GM12875 (cell line): ENCODE measurements around the gene MYO7B.

Experiments used
- H3K4me3 ChIP-seq: one replicate; pipeline ENCODE4 v1.5.1; 2011; ENCODE audit warnings: low read depth, low read length, control low read depth
- TF ChIP-seq, protein P1 (sequence below): IDR thresholded peaks from 2 replicates; pipeline ENCODE4 v1.5.1; 2011; ENCODE audit warnings: low read depth, mild to moderate bottlenecking, control low read depth, inconsistent platforms, low read length, moderate library complexity, borderline replicate concordance; ENCODE audit not compliant: insufficient read depth

MYO7B gene

DNA sequence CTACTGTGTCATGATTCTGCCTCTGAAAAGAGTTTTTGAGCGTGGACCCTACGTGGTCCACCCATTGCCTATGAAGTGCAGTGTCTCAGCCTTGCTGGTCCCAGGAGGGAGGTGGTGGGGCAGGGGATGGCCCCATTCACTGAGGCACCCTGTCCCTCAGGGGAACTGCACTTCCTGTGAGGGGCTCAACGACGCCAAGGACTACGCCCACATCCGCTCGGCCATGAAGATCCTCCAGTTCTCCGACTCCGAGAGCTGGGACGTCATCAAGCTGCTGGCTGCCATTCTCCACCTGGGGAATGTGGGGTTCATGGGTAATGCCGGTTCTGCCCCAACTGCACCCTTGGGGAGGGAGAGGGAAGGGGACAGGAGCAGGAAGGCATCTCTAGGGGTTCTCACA, 42.5 kb downstream of the MYO7B start:
- TF ChIP-seq, protein P1, sequence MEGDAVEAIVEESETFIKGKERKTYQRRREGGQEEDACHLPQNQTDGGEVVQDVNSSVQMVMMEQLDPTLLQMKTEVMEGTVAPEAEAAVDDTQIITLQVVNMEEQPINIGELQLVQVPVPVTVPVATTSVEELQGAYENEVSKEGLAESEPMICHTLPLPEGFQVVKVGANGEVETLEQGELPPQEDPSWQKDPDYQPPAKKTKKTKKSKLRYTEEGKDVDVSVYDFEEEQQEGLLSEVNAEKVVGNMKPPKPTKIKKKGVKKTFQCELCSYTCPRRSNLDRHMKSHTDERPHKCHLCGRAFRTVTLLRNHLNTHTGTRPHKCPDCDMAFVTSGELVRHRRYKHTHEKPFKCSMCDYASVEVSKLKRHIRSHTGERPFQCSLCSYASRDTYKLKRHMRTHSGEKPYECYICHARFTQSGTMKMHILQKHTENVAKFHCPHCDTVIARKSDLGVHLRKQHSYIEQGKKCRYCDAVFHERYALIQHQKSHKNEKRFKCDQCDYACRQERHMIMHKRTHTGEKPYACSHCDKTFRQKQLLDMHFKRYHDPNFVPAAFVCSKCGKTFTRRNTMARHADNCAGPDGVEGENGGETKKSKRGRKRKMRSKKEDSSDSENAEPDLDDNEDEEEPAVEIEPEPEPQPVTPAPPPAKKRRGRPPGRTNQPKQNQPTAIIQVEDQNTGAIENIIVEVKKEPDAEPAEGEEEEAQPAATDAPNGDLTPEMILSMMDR = no peak
- H3K4me3 ChIP-seq = no peak overlapping the region

DNA sequence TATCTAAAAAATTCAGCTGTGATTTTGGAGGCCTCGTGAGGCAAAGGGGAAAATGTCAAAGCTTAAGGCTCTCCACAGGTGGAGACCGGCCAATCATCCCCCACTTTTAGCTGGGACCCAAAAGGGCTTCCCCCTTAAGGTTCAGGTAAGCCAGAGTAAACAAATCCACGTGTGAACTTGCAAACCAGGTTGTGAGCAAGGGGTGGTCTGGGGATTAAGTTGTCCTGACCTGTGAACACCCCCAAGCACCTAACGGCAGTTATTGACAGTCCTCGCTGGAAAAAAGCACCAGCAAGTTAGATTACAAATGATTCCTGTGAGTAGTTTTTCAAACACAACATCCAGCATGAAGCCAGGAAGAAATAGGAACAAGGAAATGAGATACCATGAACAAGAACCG, 42.9 kb downstream of the MYO7B start:
- no peak overlapping the region for H3K4me3 ChIP-seq
- TF ChIP-seq, protein P1 = no peak

- TF ChIP-seq, protein P1 = no peak
Measured at GRCh38 chr2:127579231-127579630, 43.7 kb downstream of the MYO7B start.

DNA sequence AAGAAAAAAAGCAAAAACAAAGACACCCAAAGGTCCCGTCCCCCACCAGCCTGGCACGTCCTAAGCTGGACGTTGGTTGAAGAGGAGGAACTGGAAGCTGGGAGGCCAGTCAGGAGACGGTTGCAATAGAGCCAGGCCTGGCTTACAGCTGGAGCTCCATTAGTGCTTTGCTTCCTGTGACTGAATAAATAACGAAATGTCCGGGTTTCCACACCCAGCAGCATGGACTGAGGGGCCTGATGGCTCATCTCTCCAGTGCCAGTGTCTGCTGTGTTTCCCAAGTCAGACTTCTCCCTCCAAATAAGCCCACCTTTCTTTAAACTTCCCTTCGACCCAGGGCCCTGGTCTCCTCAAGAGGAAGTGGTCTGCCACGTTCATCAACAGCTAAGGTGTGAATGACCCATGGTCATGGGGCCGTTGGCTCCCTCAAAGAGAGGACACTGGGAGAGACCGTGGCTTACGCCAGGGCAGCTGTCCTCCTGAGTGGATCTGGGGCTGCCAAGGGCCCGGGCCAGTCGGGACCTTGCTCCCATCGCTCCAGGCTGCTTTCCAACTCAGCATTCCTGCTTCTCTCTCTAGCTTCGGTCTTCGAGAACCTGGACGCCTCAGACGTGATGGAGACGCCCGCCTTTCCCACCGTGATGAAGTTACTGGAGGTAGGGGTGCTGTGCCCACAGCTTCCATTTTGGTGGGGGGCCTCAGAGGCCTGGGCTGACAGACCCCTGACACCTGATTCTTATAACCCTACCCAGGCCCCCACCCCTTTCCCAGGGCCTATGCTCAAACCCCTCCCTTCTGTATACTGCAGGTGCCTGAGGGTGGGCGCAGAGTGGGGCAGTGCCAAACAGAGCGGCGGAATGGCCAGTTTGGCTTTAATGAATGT, 44.9 kb downstream of the MYO7B start:
- H3K4me3 ChIP-seq = no peak overlapping the region
- TF ChIP-seq, protein P1 = no peak

More at GRCh38 chr2:127579231-127579630, 43.7 kb downstream of the MYO7B start:
- no peak overlapping the region for H3K4me3 ChIP-seq

- TF ChIP-seq, protein P1 = no peak
Measured at GRCh38 chr2:127581050-127581345, 45.5 kb downstream of the MYO7B start.

GRCh38 chr2:127581516-127582490, 46.3 kb downstream of the MYO7B start:
- TF ChIP-seq, protein P1 = no peak
- H3K4me3 ChIP-seq = no peak overlapping the region

More at GRCh38 chr2:127581050-127581345, 45.5 kb downstream of the MYO7B start:
- no peak overlapping the region for H3K4me3 ChIP-seq
